Uterus (tissue), 4 donors: ENCODE results near the gene CLEC3B. TPM values are rescaled to one million over a fixed set of nuclear protein-coding genes. Genes with fewer than 3 reads are reported as not detected.
A peak's percentile ranks its signal among the peaks of the same experiment; 100 is the strongest.

Source experiments
- DNase-seq, 2 donors: peaks; one replicate each; pipeline ENCODE4 v3.0.0-alpha.2; 2019 to 2020
- H3K27ac ChIP-seq, 2 donors: fragments of 200-600 bp; sonication (generic); 1 replicate in 1 of 2; 2 replicates in 1 of 2; pipeline ENCODE4 v1.5.1; 2016 to 2018
- H3K27me3 ChIP-seq, 2 donors: fragments of 200-600 bp; sonication (generic); one replicate each; pipeline ENCODE4 v1.5.1; 2018 to 2019; ENCODE audit warnings: control low read depth in 1 of 2
- H3K36me3 ChIP-seq, 2 donors: fragments of 200-600 bp; sonication (generic); one replicate each; pipeline ENCODE4 v1.5.1; 2019; ENCODE audit warnings: control low read depth in 1 of 2
- H3K4me1 ChIP-seq, 2 donors: fragments of 200-600 bp; sonication (generic); one replicate each; pipeline ENCODE4 v1.5.1; 2018 to 2019; ENCODE audit warnings: control low read depth in 1 of 2
- H3K4me3 ChIP-seq, 2 donors: fragments of 200-600 bp; sonication (generic); 1 replicate in 1 of 2; 2 replicates in 1 of 2; pipeline ENCODE4 v1.5.1; 2018 to 2019; ENCODE audit warnings: mild to moderate bottlenecking in 1 of 2
- H3K9me3 ChIP-seq, 2 donors: fragments of 200-600 bp; sonication (generic); one replicate each; pipeline ENCODE4 v1.5.1; 2019; ENCODE audit warnings: control low read depth in 1 of 2
- POLR2A ChIP-seq, 2 donors: fragments of 450-650 bp; IDR thresholded peaks; one replicate each; pipeline ENCODE4 v1.6.1; 2016; ENCODE audit warnings: antibody characterized with exemption in 2 of 2, mild to moderate bottlenecking in 1 of 2, moderate library complexity in 1 of 2
- intact Hi-C: fragments of 100-400 bp; cut with DNase I; formaldehyde crosslinking; loops from one replicate; pipeline ENCODE4 v1.15.1; 2023; ENCODE audit warnings: low total_unique reads
- total RNA-seq, 4 donors: library from RNA; depleted of rRNA in 3 of 4; stranded (reverse); fragments of >200 nt in 3 of 4; gene quantifications; one replicate each; pipeline versions ENCODE4 v1.1.0 to v1.2.4, GENCODE V29; 2014 to 2023
- TF ChIP-seq, protein P1 (sequence below), 4 experiments: fragments of 200-600 bp in 2 of 4; fragments of 450-650 bp in 2 of 4; sonication (generic) in 2 of 4; IDR thresholded peaks; one replicate each; pipeline ENCODE4 v1.5.1; 2016 to 2019; ENCODE audit warnings: antibody characterized with exemption in 4 of 4, mild to moderate bottlenecking in 2 of 4, moderate library complexity in 1 of 4
- donor health status: DM: yes; HTN: yes; CAD: no.

The CLEC3B gene
- total RNA-seq, 4 donors from 2014 or later, result 35.0 to 248 (median 62.6) TPM

DNA sequence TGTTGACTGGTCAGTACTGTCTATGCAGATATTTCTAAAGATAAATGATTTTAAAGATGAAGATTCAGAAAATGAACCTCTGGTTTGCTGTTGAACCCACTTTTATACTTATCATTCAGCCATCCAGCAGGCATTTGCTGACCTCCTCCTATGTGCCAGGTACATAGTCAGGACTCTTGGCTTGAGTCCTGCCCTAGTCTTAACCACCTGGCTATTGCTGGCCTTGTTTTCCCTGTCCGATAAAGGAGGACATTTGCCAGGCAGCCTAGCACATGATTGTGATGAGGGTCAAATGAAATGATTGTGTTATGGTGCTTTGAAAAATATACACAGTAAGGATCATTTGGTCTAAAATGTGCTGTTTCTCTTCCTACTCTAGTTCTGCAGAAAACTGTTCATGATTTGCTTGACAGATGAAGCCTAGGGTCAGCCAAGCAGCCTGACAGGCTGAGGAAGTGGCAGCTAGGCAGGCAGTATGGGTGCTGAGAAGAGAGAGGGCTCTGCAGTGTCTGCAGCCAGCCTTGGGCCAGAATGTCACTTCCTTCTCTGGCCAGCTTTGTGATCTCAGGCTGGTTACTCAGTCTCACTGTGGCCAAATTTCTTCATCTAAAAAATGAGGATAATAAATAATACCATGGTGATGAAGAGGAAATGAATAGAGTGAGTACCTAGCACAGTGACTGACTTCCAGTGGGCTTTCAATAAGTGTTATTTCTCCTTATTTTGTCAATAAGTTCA, 36.3 kb upstream of the CLEC3B start:
- no peak overlapping the region for H3K27ac ChIP-seq
- no peaks in the 10 kb centered on the region for H3K4me1 ChIP-seq
- no peak for DNase-seq
- no peaks in the 10 kb centered on the region for H3K27me3 ChIP-seq
- no peaks in the 10 kb centered on the region for H3K9me3 ChIP-seq
- intact Hi-C loops, result no loop called here
- H3K4me3 ChIP-seq, result no peak overlapping the region
- TF ChIP-seq POLR2A (IDR thresholded peaks at IDR 0.05), result no peak
- TF ChIP-seq, protein P1, sequence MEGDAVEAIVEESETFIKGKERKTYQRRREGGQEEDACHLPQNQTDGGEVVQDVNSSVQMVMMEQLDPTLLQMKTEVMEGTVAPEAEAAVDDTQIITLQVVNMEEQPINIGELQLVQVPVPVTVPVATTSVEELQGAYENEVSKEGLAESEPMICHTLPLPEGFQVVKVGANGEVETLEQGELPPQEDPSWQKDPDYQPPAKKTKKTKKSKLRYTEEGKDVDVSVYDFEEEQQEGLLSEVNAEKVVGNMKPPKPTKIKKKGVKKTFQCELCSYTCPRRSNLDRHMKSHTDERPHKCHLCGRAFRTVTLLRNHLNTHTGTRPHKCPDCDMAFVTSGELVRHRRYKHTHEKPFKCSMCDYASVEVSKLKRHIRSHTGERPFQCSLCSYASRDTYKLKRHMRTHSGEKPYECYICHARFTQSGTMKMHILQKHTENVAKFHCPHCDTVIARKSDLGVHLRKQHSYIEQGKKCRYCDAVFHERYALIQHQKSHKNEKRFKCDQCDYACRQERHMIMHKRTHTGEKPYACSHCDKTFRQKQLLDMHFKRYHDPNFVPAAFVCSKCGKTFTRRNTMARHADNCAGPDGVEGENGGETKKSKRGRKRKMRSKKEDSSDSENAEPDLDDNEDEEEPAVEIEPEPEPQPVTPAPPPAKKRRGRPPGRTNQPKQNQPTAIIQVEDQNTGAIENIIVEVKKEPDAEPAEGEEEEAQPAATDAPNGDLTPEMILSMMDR (IDR thresholded peaks at IDR 0.05), result no peak
- no peaks in the 10 kb centered on the region for H3K36me3 ChIP-seq

DNA sequence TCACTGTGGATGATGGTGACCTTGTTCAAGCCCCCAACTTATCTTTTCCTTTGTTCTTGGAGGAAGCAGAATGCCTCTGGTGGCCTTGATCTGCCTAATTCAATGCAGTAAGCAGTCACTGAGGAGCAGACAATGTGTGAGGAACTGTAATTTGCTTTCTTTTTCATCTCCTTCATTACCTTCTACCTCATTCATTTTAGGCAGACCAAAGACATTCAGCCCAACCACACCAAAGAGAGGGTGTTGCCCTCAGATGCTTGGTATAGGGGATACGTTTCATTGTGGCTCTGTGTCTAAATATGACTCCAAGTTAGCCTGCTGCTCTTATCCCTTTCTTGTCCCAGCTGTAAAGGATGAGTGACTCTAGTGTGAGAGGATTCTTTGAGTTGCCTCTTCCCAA, 34.8 kb upstream of the CLEC3B start:
- Histone ChIP-seq H3K4me3 (no peak overlapping the region), H3K4me1 (no peaks in the 10 kb centered on the region), H3K36me3 (no peaks in the 10 kb centered on the region), H3K27me3 (no peaks in the 10 kb centered on the region), H3K9me3 (no peaks in the 10 kb centered on the region), H3K27ac (no peak overlapping the region)
- no peak for TF ChIP-seq POLR2A (IDR thresholded peaks at IDR 0.05)
- TF ChIP-seq, protein P1 (IDR thresholded peaks at IDR 0.05), result no peak
- DNase-seq, result no peak
- intact Hi-C loops, result no loop called here

DNA sequence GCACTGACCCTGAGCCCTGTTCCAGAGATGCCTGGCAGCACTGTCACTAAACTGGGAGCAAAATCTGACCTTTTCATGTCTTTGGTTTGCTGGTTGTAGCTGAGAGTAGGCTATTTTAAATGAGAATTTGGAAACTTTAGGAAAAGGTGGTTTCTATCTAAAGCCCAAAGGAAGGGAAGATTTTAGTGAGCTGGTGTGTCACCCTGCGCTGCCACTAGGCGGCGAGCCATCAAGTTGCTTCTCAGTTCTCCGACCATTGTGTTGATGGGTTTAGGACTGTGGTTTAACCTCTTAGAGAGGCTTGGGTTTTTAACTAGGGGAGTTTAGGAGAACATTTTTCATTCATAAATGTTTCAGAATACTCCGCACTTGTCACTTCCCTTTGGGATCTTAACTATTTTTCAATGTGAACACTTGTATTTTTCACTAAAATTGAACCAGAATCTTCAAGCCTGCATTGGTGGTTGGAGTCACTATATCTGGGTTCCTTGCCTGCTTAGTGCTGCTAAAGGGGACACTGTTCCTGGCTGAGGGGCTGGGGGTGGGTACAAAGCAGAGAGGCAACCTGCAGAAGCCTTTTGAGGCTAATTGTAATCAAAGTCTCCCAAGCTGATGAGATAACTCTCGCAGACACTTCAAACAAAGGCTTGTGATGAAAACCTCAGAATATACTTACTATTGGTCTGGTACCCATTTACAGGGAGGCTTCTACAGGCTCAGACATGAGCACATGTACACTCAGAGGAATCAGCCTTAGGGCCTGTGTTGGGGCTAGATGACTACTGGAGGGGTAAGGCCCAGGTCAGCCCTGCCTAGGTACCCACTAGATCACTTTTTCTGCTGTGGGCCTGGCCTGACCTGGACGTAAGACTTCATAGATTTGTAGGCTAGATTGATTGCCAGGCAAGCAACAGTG, 33.3 kb upstream of the CLEC3B start:
- intact Hi-C loops, result no loop called here
- no peaks in the 10 kb centered on the region for H3K27me3 ChIP-seq
- H3K36me3 ChIP-seq, result no peaks in the 10 kb centered on the region
- H3K9me3 ChIP-seq, result no peaks in the 10 kb centered on the region
- no peak overlapping the region for H3K4me3 ChIP-seq
- H3K4me1 ChIP-seq, result no peaks in the 10 kb centered on the region
- no peak for DNase-seq
- TF ChIP-seq, protein P1 (IDR thresholded peaks at IDR 0.05), result peak; percentile 9 to 42 (median 18)
- no peak for TF ChIP-seq POLR2A (IDR thresholded peaks at IDR 0.05)
- H3K27ac ChIP-seq, result no peak overlapping the region

DNA sequence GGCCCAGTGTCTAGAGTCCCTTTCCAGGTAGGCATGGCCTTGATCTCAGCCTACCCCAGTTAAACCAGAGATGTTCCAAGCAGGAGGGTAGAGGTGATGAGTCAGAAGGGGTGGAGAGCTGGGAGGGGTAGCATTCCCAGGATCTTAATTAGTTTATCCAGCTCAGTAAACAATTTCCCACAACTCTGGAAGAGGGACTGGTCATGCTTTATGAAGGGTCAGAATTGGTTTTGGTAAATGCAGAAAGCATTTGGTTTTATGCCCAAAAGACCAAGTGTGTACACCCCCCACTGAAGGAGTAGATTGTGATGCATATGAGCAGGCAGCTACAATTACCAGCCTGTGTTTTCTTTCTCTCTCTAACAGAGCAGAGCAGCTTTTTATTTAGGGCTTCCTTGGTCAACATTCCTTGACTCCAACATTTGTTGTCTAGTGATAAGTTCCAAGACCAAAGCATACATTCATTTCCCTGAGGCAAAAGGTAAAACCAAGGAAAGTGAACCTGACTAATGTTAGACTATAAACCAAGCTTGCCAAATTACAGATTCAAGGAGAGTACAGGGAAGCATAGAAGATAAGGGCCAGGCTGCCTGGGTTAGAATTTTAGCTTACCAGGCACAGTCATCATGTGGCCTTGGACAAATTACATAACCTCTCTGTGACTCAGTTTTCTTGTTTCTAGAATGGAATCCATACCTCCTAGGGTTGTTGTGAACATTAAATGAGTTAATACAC, 32.5 kb upstream of the CLEC3B start:
- TF ChIP-seq, protein P1 (IDR thresholded peaks at IDR 0.05), result no peak
- no peak for TF ChIP-seq POLR2A (IDR thresholded peaks at IDR 0.05)
- H3K27me3 ChIP-seq, result no peaks in the 10 kb centered on the region
- intact Hi-C loops, result no loop called here
- no peak overlapping the region for H3K27ac ChIP-seq
- H3K4me3 ChIP-seq, result no peak overlapping the region
- H3K9me3 ChIP-seq, result no peaks in the 10 kb centered on the region
- H3K36me3 ChIP-seq, result no peaks in the 10 kb centered on the region
- no peaks in the 10 kb centered on the region for H3K4me1 ChIP-seq
- no peak for DNase-seq
